ENCODE results near the gene DMP1. TPM values are rescaled to one million over a fixed set of nuclear protein-coding genes. Genes with fewer than 3 reads are reported as not detected.

The DMP1 gene
- total RNA-seq, 1 donor from 2014 or later: not detected

- no peak for TF ChIP-seq CTCF (IDR thresholded peaks at IDR 0.05)
- no peak overlapping the region for H3K27ac ChIP-seq
- peaks cover 2 to 22% of the 10 kb centered on the region in 2 donors for H3K4me1 ChIP-seq
- intact Hi-C loops (cut with DNase I): loop anchor here (5.0 kb wide), 1 partner anchor 115 kb away; no protein-coding TSS in a partner anchor
- DNase-seq (ENCODE audit: low spot score in 2 of 2): no peak
- H3K36me3 ChIP-seq: no peaks in the 10 kb centered on the region
- no peaks in the 10 kb centered on the region for H3K27me3 ChIP-seq
- H3K9me3 ChIP-seq: no peaks in the 10 kb centered on the region
- no peak overlapping the region for H3K4me3 ChIP-seq
Observed at GRCh38 chr4:87657525-87657924, 7.4 kb downstream of the DMP1 start.

GRCh38 chr4:87659247-87659931 is 9.3 kb downstream of the DMP1 start:
- no peaks in the 10 kb centered on the region for H3K9me3 ChIP-seq
- DNase-seq (ENCODE audit: low spot score in 2 of 2): no peak
- H3K4me1 ChIP-seq: peaks cover 2 to 22% of the 10 kb centered on the region in 2 donors
- H3K27me3 ChIP-seq: no peaks in the 10 kb centered on the region
- no peak for TF ChIP-seq CTCF (IDR thresholded peaks at IDR 0.05)
- no peaks in the 10 kb centered on the region for H3K36me3 ChIP-seq
- intact Hi-C loops (cut with DNase I): loop anchor here (2.0 to 5.0 kb wide), 2 partner anchors 39 to 117 kb away; no protein-coding TSS in a partner anchor
- peak overlapping the region; percentile 6 to 57 for H3K27ac ChIP-seq
- H3K4me3 ChIP-seq: no peak overlapping the region

- Histone ChIP-seq H3K27me3 (no peaks in the 10 kb centered on the region), H3K4me1 (peaks cover 0 to 14% of the 10 kb centered on the region in 2 donors), H3K9me3 (no peaks in the 10 kb centered on the region), H3K4me3 (no peak overlapping the region), H3K36me3 (no peaks in the 10 kb centered on the region), H3K27ac (no peak overlapping the region)
- intact Hi-C loops (cut with DNase I): no loop called here
- no peak for TF ChIP-seq CTCF (IDR thresholded peaks at IDR 0.05)
- DNase-seq (ENCODE audit: low spot score in 2 of 2): no peak
Observed at GRCh38 chr4:87662871-87663270, 12.8 kb downstream of the DMP1 start.

- Histone ChIP-seq H3K4me1 (no peaks in the 10 kb centered on the region), H3K36me3 (no peaks in the 10 kb centered on the region), H3K27ac (peak overlapping the region in 1 of 2 donors; percentile 42), H3K4me3 (no peak overlapping the region), H3K27me3 (no peaks in the 10 kb centered on the region), H3K9me3 (peaks cover 0 to 8% of the 10 kb centered on the region in 2 donors)
- TF ChIP-seq CTCF (IDR thresholded peaks at IDR 0.05): no peak
- intact Hi-C loops (cut with DNase I): no loop called here
- DNase-seq (ENCODE audit: low spot score in 2 of 2): no peak
Observed at GRCh38 chr4:87669373-87669772, 19.3 kb downstream of the DMP1 start.

- no peak for DNase-seq (ENCODE audit: low spot score in 2 of 2)
- H3K27me3 ChIP-seq: no peaks in the 10 kb centered on the region
Observed at GRCh38 chr4:87677731-87678130, 27.7 kb downstream of the DMP1 start.

More at GRCh38 chr4:87677731-87678130, 27.7 kb downstream of the DMP1 start:
- Histone ChIP-seq H3K4me1 (no peaks in the 10 kb centered on the region), H3K9me3 (no peaks in the 10 kb centered on the region), H3K27ac (no peak overlapping the region), H3K36me3 (no peaks in the 10 kb centered on the region), H3K4me3 (no peak overlapping the region)
- intact Hi-C loops (cut with DNase I): loop anchor here (2.0 to 10.0 kb wide), 3 partner anchors 133 to 537 kb away; partner anchors contain the start of gene SPP1
- no peak for TF ChIP-seq CTCF (IDR thresholded peaks at IDR 0.05)

Data from ascending aorta (tissue), 2 donors.